ENCODE data around the gene FAM210B. TPM values are rescaled to one million over a fixed set of nuclear protein-coding genes. Genes with fewer than 3 reads are reported as not detected.

FAM210B gene
- total and polyA plus RNA-seq, 9 of the 15 experiments (the other 6 are each of a cell fraction or from before 2014, with no cell fraction given): 12.1 to 87.3 (median 47.6) TPM

DNA sequence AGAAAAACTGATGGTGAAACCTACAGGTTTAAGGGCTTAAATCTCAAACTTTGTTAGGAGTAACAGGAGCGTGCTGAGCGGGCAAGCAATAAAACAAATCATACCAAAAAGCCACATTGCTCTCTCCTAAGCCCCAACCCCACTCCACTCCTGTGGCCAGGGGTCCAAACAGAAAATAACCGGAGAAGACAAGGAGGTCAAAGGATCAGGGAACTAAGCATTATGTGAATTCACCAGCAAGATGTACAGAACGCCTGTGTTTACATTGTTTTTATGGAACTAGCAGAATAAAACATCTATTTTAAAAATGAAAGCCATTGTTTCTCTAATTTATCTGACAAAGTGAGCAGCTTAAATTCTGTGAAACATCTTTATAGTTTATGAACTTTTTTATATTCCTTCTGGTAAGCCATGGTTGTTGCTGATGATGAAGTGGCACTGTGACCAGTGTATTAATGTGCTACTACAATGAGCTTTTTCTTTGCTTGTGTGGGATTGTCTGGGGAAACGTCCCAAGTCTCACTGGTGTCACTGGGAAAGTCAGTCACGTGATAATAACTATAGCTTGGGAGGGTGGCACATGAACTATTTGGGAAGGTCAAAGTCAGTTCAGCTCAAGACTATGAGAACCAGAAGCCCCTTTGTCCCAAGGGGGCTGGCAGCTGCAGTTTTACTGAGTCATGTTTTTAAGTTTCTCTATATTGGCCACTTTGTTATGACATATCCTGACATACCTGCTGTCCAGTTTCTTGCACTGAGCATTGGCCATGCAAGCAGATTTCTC lies 9.8 kb downstream of the FAM210B start (continued):
- TF ChIP-seq, protein P1, sequence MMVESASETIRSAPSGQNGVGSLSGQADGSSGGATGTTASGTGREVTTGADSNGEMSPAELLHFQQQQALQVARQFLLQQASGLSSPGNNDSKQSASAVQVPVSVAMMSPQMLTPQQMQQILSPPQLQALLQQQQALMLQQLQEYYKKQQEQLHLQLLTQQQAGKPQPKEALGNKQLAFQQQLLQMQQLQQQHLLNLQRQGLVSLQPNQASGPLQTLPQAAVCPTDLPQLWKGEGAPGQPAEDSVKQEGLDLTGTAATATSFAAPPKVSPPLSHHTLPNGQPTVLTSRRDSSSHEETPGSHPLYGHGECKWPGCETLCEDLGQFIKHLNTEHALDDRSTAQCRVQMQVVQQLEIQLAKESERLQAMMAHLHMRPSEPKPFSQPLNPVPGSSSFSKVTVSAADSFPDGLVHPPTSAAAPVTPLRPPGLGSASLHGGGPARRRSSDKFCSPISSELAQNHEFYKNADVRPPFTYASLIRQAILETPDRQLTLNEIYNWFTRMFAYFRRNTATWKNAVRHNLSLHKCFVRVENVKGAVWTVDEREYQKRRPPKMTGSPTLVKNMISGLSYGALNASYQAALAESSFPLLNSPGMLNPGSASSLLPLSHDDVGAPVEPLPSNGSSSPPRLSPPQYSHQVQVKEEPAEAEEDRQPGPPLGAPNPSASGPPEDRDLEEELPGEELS (CRISPR knock-in tag; IDR thresholded peaks at IDR 0.05; ENCODE audit: borderline replicate concordance): no peak
- TF ChIP-seq MCM2 (IDR thresholded peaks at IDR 0.05; ENCODE audit: low read depth) (no peak), MYBL2 (IDR thresholded peaks at IDR 0.05; ENCODE audit: low read depth) (no peak), MYBL2 (CRISPR knock-in tag; IDR thresholded peaks at IDR 0.05; ENCODE audit: borderline replicate concordance) (no peak), ZNF830 (CRISPR knock-in tag; IDR thresholded peaks at IDR 0.05) (no peak), STAG1 (CRISPR knock-in tag; IDR thresholded peaks at IDR 0.05; ENCODE audit: borderline replicate concordance) (no peak), ZNF324 (CRISPR knock-in tag; IDR thresholded peaks at IDR 0.05) (no peak), NCOA1 (IDR thresholded peaks at IDR 0.05; ENCODE audit: low read depth) (no peak), ZNF140 (CRISPR knock-in tag; IDR thresholded peaks at IDR 0.05) (no peak), SNIP1 (IDR thresholded peaks at IDR 0.05; ENCODE audit: low read depth) (no peak), NELFE (IDR thresholded peaks at IDR 0.05; ENCODE audit: insufficient read depth, insufficient read length) (no peak), NR2C2 (CRISPR knock-in tag; IDR thresholded peaks at IDR 0.05) (no peak), NR2C2 (tag; IDR thresholded peaks at IDR 0.05) (no peak), ZNF175 (CRISPR knock-in tag; IDR thresholded peaks at IDR 0.05; ENCODE audit: low read depth) (no peak), IRF2 (CRISPR knock-in tag; IDR thresholded peaks at IDR 0.05) (no peak), POU5F1 (IDR thresholded peaks at IDR 0.05; ENCODE audit: borderline replicate concordance, low read depth, low read length, partially characterized antibody) (no peak), KDM1A (IDR thresholded peaks at IDR 0.05) (no peak), MCM5 (IDR thresholded peaks at IDR 0.05; ENCODE audit: low read depth) (no peak)
- TF ChIP-seq, protein P2, sequence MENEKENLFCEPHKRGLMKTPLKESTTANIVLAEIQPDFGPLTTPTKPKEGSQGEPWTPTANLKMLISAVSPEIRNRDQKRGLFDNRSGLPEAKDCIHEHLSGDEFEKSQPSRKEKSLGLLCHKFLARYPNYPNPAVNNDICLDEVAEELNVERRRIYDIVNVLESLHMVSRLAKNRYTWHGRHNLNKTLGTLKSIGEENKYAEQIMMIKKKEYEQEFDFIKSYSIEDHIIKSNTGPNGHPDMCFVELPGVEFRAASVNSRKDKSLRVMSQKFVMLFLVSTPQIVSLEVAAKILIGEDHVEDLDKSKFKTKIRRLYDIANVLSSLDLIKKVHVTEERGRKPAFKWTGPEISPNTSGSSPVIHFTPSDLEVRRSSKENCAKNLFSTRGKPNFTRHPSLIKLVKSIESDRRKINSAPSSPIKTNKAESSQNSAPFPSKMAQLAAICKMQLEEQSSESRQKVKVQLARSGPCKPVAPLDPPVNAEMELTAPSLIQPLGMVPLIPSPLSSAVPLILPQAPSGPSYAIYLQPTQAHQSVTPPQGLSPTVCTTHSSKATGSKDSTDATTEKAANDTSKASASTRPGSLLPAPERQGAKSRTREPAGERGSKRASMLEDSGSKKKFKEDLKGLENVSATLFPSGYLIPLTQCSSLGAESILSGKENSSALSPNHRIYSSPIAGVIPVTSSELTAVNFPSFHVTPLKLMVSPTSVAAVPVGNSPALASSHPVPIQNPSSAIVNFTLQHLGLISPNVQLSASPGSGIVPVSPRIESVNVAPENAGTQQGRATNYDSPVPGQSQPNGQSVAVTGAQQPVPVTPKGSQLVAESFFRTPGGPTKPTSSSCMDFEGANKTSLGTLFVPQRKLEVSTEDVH (IDR thresholded peaks at IDR 0.05; ENCODE audit: low read depth, partially characterized antibody): peak; percentile 14
- TF ChIP-seq, protein P3, sequence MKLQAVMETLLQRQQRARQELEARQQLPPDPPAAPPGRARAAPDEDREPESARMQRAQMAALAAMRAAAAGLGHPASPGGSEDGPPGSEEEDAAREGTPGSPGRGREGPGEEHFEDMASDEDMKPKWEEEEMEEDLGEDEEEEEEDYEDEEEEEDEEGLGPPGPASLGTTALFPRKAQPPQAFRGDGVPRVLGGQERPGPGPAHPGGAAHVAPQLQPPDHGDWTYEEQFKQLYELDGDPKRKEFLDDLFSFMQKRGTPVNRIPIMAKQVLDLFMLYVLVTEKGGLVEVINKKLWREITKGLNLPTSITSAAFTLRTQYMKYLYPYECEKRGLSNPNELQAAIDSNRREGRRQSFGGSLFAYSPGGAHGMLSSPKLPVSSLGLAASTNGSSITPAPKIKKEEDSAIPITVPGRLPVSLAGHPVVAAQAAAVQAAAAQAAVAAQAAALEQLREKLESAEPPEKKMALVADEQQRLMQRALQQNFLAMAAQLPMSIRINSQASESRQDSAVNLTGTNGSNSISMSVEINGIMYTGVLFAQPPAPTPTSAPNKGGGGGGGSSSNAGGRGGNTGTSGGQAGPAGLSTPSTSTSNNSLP (IDR thresholded peaks at IDR 0.05; ENCODE audit: borderline replicate concordance, low read depth, low read length): no peak
- TF ChIP-seq, protein P4, sequence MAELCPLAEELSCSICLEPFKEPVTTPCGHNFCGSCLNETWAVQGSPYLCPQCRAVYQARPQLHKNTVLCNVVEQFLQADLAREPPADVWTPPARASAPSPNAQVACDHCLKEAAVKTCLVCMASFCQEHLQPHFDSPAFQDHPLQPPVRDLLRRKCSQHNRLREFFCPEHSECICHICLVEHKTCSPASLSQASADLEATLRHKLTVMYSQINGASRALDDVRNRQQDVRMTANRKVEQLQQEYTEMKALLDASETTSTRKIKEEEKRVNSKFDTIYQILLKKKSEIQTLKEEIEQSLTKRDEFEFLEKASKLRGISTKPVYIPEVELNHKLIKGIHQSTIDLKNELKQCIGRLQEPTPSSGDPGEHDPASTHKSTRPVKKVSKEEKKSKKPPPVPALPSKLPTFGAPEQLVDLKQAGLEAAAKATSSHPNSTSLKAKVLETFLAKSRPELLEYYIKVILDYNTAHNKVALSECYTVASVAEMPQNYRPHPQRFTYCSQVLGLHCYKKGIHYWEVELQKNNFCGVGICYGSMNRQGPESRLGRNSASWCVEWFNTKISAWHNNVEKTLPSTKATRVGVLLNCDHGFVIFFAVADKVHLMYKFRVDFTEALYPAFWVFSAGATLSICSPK (IDR thresholded peaks at IDR 0.05; ENCODE audit: borderline replicate concordance): no peak
